Keratinocyte (primary cell): Measurements from ENCODE around the gene MMUT. TPM values are rescaled to one million over a fixed set of nuclear protein-coding genes. Genes with fewer than 3 reads are reported as not detected.

Experiments
- DNase-seq: peaks from one replicate; pipeline ENCODE4 v3.0.0-alpha.2; 2011; ENCODE audit warnings: low read depth, missing footprints, low spot score
- FAIRE-seq: peaks from 2 replicates; lab custom pipeline; 2011; peaks lifted over from hg19 to GRCh38; lab: Jason Lieb, UNC
- H2AFZ ChIP-seq: 2 replicates; pipeline ENCODE4 v1.6.0; 2012; ENCODE audit warnings: low read length, control low read depth, inconsistent platforms; ENCODE audit not compliant: control insufficient read depth
- H3K27ac ChIP-seq: 2 replicates; pipeline ENCODE4 v1.5.1; 2011; ENCODE audit warnings: low read length; ENCODE audit not compliant: control insufficient read depth, insufficient read depth
- H3K27me3 ChIP-seq: 3 replicates; pipeline ENCODE4 v1.6.0; 2011; ENCODE audit warnings: low read length; ENCODE audit not compliant: control insufficient read depth, insufficient read depth; ENCODE audit errors: extremely low read depth
- H3K36me3 ChIP-seq, 2 experiments: 2 replicates in 1 of 2; 3 replicates in 1 of 2; pipeline ENCODE4 v1.5.1; 2011; ENCODE audit warnings: low read length in 2 of 2, mild to moderate bottlenecking in 1 of 2; ENCODE audit not compliant: control insufficient read depth in 2 of 2, insufficient read depth in 2 of 2; ENCODE audit errors: extremely low read depth in 1 of 2
- H3K4me1 ChIP-seq: 3 replicates; pipeline ENCODE4 v1.5.1; 2011; ENCODE audit warnings: low read length; ENCODE audit not compliant: control insufficient read depth, insufficient read depth; ENCODE audit errors: extremely low read depth
- H3K4me2 ChIP-seq: 3 replicates; pipeline ENCODE4 v1.6.0; 2011; ENCODE audit warnings: low read depth, low read length; ENCODE audit not compliant: control insufficient read depth, insufficient read depth; ENCODE audit errors: extremely low read depth
- H3K4me3 ChIP-seq, 3 experiments: fragments of 200-600 bp in 1 of 3; sonication (generic) in 1 of 3; 2 replicates in 2 of 3; 3 replicates in 1 of 3; pipeline ENCODE4 v1.5.1; 2011 to 2016; ENCODE audit warnings: low read length in 3 of 3, mild to moderate bottlenecking in 3 of 3, control low read depth in 2 of 3, inconsistent platforms in 1 of 3, low read depth in 1 of 3, mixed read lengths in 1 of 3, mixed run types in 1 of 3, moderate library complexity in 1 of 3; ENCODE audit not compliant: control insufficient read depth in 2 of 3, insufficient read depth in 2 of 3; ENCODE audit errors: extremely low read depth in 1 of 3
- H3K79me2 ChIP-seq: 2 replicates; pipeline ENCODE4 v1.6.0; 2012; ENCODE audit warnings: low read length; ENCODE audit not compliant: control insufficient read depth, insufficient read depth
- H3K9ac ChIP-seq: 3 replicates; pipeline ENCODE4 v1.6.0; 2011; ENCODE audit warnings: low read length; ENCODE audit not compliant: control insufficient read depth, insufficient read depth; ENCODE audit errors: extremely low read depth
- H3K9me1 ChIP-seq: 3 replicates; pipeline ENCODE4 v1.6.0; 2011; ENCODE audit warnings: low read length; ENCODE audit not compliant: control insufficient read depth, insufficient read depth; ENCODE audit errors: extremely low read depth
- H3K9me3 ChIP-seq: 2 replicates; pipeline ENCODE4 v1.5.1; 2012; ENCODE audit warnings: low read depth, low read length; ENCODE audit not compliant: control insufficient read depth
- H4K20me1 ChIP-seq: 3 replicates; pipeline ENCODE4 v1.6.0; 2011; ENCODE audit warnings: low read length; ENCODE audit not compliant: control insufficient read depth, insufficient read depth; ENCODE audit errors: extremely low read depth
- EZH2 ChIP-seq: IDR thresholded peaks from one replicate; pipeline ENCODE4 v1.6.1; 2012; ENCODE audit warnings: inconsistent platforms, mild to moderate bottlenecking, low read length, moderate library complexity
- dilution Hi-C: fragments of 300-500 bp; cut with MboI; formaldehyde crosslinking; loops from one replicate; pipeline ENCODE4 v1.7.0; 2020; ENCODE audit warnings: low sequenced_read_pairs; ENCODE audit not compliant: extremely low pct_ligation_motif_present
- polyA plus RNA-seq, 5 experiments: library from polyadenylated mRNA; depleted of rRNA in 3 of 5; stranded (reverse) in 3 of 5; stranded (forward) in 1 of 5; unstranded in 1 of 5; fragments of >200 nt; gene quantifications; 1 replicate in 1 of 5; 2 replicates in 3 of 5; 3 replicates in 1 of 5; pipeline versions ENCODE4 v1.2.1 to v1.2.3, GENCODE V29; 2011 to 2012; ENCODE audit warnings: missing spikeins in 2 of 5, low read depth in 1 of 5, low replicate concordance in 1 of 5
- TF ChIP-seq, protein P1 (sequence below), 3 experiments: IDR thresholded peaks in 1 of 3; conservative IDR thresholded peaks in 1 of 3; optimal IDR thresholded peaks in 1 of 3; 2 replicates in 2 of 3; 3 replicates in 1 of 3; pipeline versions ENCODE3 to v1.5.1; 2011; ENCODE audit warnings: low read length in 3 of 3, mild to moderate bottlenecking in 3 of 3, moderate library complexity in 2 of 3, control low read depth in 1 of 3, inconsistent platforms in 1 of 3; ENCODE audit not compliant: insufficient read depth in 2 of 3; ENCODE audit errors: extremely low read depth in 1 of 3

The MMUT gene
- polyA plus RNA-seq, 1 donor (not counting 4 experiments of a cell fraction or from before 2014, with no cell fraction given) = 16.5 TPM

DNA sequence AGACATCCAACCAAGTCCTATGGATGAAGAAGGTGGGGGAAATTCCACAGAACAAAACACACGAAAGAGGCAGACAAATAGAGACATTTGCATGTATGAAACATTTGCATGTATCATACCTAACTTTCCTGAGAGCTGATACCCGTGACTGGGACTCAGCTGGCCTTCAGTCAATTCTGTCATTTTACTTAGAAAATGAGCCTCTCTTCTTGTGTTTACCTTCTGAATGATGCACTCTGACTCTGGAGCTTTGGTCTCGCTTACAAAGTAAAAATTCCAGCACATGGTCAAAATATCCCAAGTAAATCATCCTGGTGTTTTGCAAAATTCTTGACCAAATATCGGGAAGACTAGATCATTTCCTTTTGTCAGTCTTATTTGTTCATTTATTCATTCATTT, 46.9 kb downstream of the MMUT start:
- TF ChIP-seq EZH2 = no peak
- TF ChIP-seq, protein P1, sequence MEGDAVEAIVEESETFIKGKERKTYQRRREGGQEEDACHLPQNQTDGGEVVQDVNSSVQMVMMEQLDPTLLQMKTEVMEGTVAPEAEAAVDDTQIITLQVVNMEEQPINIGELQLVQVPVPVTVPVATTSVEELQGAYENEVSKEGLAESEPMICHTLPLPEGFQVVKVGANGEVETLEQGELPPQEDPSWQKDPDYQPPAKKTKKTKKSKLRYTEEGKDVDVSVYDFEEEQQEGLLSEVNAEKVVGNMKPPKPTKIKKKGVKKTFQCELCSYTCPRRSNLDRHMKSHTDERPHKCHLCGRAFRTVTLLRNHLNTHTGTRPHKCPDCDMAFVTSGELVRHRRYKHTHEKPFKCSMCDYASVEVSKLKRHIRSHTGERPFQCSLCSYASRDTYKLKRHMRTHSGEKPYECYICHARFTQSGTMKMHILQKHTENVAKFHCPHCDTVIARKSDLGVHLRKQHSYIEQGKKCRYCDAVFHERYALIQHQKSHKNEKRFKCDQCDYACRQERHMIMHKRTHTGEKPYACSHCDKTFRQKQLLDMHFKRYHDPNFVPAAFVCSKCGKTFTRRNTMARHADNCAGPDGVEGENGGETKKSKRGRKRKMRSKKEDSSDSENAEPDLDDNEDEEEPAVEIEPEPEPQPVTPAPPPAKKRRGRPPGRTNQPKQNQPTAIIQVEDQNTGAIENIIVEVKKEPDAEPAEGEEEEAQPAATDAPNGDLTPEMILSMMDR (optimal IDR thresholded peaks at IDR 0.05 in 1 of 3, IDR thresholded peaks at IDR 0.05 in 1 of 3, conservative IDR thresholded peaks at IDR 0.05 in 1 of 3; ENCODE audit: extremely low read depth in 1 of 3, insufficient read depth in 2 of 3, low read length in 3 of 3) = no peak
- Histone ChIP-seq H3K4me2 (no peak overlapping the region), H3K36me3 (no peaks in the 10 kb centered on the region), H3K9ac (no peak overlapping the region), H3K27me3 (no peaks in the 10 kb centered on the region), H3K9me3 (no peaks in the 10 kb centered on the region), H2AFZ (no peak overlapping the region), H3K79me2 (no peaks in the 10 kb centered on the region), H3K27ac (no peak overlapping the region), H4K20me1 (no peaks in the 10 kb centered on the region), H3K9me1 (no peaks in the 10 kb centered on the region), H3K4me3 (no peak overlapping the region), H3K4me1 (no peaks in the 10 kb centered on the region)
- dilution Hi-C loops = no loop called here
- DNase-seq (no peak), FAIRE-seq (no peak)

GRCh38 chr6:49415358-49415757, 47.7 kb downstream of the MMUT start:
- H4K20me1 ChIP-seq = no peaks in the 10 kb centered on the region
- DNase-seq (no peak), FAIRE-seq (no peak)
- no peaks in the 10 kb centered on the region for H3K9me3 ChIP-seq
- no peak overlapping the region for H3K4me2 ChIP-seq
- dilution Hi-C loops = no loop called here
- H3K4me1 ChIP-seq = peaks cover 2% of the 10 kb centered on the region
- H3K79me2 ChIP-seq = no peaks in the 10 kb centered on the region
- no peak overlapping the region for H2AFZ ChIP-seq
- H3K9ac ChIP-seq = no peak overlapping the region
- no peak overlapping the region for H3K4me3 ChIP-seq
- no peaks in the 10 kb centered on the region for H3K27me3 ChIP-seq
- no peak overlapping the region for H3K27ac ChIP-seq
- H3K9me1 ChIP-seq = no peaks in the 10 kb centered on the region
- H3K36me3 ChIP-seq = no peaks in the 10 kb centered on the region
- TF ChIP-seq, protein P1 (optimal IDR thresholded peaks at IDR 0.05 in 1 of 3, IDR thresholded peaks at IDR 0.05 in 1 of 3, conservative IDR thresholded peaks at IDR 0.05 in 1 of 3; ENCODE audit: extremely low read depth in 1 of 3, insufficient read depth in 2 of 3, low read length in 3 of 3) = no peak
- TF ChIP-seq EZH2 = no peak
